GM12801 (cell line): Measurements from ENCODE around the gene CD40.

Source experiments
- TF ChIP-seq, protein P1 (sequence below): IDR thresholded peaks from one replicate; pipeline ENCODE4 v1.5.1; 2011; ENCODE audit warnings: control low read depth; ENCODE audit not compliant: insufficient read length; ENCODE audit errors: extremely low read depth

The CD40 gene

GRCh38 chr20:46111836-46112212, 6.3 kb upstream of the CD40 start:
- TF ChIP-seq, protein P1, sequence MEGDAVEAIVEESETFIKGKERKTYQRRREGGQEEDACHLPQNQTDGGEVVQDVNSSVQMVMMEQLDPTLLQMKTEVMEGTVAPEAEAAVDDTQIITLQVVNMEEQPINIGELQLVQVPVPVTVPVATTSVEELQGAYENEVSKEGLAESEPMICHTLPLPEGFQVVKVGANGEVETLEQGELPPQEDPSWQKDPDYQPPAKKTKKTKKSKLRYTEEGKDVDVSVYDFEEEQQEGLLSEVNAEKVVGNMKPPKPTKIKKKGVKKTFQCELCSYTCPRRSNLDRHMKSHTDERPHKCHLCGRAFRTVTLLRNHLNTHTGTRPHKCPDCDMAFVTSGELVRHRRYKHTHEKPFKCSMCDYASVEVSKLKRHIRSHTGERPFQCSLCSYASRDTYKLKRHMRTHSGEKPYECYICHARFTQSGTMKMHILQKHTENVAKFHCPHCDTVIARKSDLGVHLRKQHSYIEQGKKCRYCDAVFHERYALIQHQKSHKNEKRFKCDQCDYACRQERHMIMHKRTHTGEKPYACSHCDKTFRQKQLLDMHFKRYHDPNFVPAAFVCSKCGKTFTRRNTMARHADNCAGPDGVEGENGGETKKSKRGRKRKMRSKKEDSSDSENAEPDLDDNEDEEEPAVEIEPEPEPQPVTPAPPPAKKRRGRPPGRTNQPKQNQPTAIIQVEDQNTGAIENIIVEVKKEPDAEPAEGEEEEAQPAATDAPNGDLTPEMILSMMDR = no peak

GRCh38 chr20:46112430-46113112, 5.5 kb upstream of the CD40 start:
- TF ChIP-seq, protein P1 = no peak

DNA sequence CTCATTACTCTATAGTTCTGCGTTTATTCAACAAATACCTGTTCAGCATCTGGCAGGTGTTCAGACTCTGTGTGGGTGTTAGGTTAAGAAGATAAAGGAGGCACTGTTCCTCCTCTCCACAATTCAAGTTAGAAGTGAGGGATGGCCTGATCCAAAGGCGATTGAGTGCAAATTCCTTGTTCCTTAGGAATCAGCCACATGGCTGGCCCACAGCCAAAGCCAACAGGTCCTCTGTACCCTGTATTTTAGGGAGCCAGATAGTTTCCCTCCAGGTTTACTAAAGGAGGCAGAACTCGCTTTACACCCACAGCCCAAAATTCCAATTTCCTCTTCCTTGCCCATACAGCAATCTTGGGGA, 5.0 kb upstream of the CD40 start:
- TF ChIP-seq, protein P1 = no peak

- TF ChIP-seq, protein P1 = no peak
Observed at GRCh38 chr20:46114449-46114848, 3.7 kb upstream of the CD40 start.

GRCh38 chr20:46118481-46119020, 437 bp downstream of the CD40 start:
- TF ChIP-seq, protein P1 = no peak

DNA sequence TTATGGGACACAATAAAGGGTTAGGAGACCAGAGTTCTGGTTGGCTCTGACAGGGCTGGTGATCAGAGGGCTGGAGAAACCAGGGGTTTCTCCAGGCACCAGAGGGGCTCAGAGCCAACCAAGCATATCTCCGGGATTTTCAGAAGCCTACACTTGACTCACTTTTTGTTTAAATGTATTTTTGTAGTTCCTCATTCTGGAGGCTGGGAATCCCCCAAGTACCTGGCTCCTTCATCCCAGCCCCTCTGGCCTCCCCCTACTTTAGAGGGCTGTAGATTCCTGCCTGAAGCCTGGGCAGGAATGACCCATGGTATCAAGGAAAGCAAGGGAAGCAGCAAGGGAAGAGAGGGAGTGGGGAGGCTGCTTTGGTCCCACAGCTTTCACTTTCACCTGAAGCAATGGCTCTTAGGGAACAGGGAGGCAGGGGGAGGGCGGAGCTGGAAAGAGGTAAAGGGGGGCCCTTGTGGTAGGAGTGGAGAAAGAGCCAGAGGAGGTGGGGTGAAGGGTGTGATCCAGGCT, 973 bp downstream of the CD40 start:
- TF ChIP-seq, protein P1 = no peak

DNA sequence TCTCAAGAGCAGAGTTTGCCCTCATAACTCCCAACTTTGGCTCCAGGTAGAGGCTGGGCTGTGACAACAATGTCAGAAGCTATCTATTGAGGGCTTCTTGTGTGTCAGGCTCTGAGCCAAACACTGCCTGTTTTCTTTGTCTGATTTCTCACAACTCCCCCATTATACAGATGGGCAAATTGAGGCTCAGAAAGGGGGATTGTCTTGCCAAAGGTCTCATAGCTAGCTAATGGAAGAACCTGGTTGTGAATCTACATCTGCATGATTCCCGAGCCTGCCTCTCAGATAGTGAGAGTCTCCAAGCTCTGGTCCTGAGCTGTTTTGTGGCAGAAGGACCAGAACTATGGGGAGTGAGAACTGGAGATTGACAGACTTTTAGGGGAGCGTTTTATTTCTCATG, 1.4 kb downstream of the CD40 start:
- TF ChIP-seq, protein P1 = no peak
